ENCODE results near the gene RAD21L1.

The RAD21L1 gene

GRCh38 chr20:1269850-1270249, 44.0 kb downstream of the RAD21L1 start:
- POLR2A ChIA-PET (ENCODE audit: low non-redundant PET), result no interaction called here

GRCh38 chr20:1272368-1273100, 46.7 kb downstream of the RAD21L1 start:
- CTCF ChIA-PET, result interaction anchor here (0.7 kb wide), 1 partner anchor 61 kb away, joined by 4 read pairs; no protein-coding TSS in a partner anchor
- H3K27ac ChIP-seq, result no peak overlapping the region
- POLR2A ChIA-PET (ENCODE audit: low non-redundant PET), result no interaction called here
- no peak for DNase-seq (ENCODE audit: low spot score)
- no peak for TF ChIP-seq CTCF (conservative IDR thresholded peaks at IDR 0.05; ENCODE audit: low read depth)

More at GRCh38 chr20:1269850-1270249, 44.0 kb downstream of the RAD21L1 start:
- CTCF ChIA-PET, result interaction anchor here (0.5 kb wide), 1 partner anchor 238 kb away, joined by 3 read pairs; no protein-coding TSS in a partner anchor
- H3K27ac ChIP-seq, result no peak overlapping the region
- no peak for DNase-seq (ENCODE audit: low spot score)
- TF ChIP-seq CTCF (conservative IDR thresholded peaks at IDR 0.05; ENCODE audit: low read depth), result no peak

GRCh38 chr20:1273366-1273765, 47.5 kb downstream of the RAD21L1 start:
- DNase-seq (ENCODE audit: low spot score), result no peak
- ChIA-PET CTCF (interaction anchor here (0.7 kb wide), 1 partner anchor 31 kb away, joined by 3 read pairs; no protein-coding TSS in a partner anchor), POLR2A (ENCODE audit: low non-redundant PET) (no interaction called here)
- TF ChIP-seq CTCF (conservative IDR thresholded peaks at IDR 0.05; ENCODE audit: low read depth), result no peak
- H3K27ac ChIP-seq, result no peak overlapping the region

- H3K27ac ChIP-seq, result no peak overlapping the region
- TF ChIP-seq CTCF (conservative IDR thresholded peaks at IDR 0.05; ENCODE audit: low read depth), result no peak
- no peak for DNase-seq (ENCODE audit: low spot score)
- POLR2A ChIA-PET (ENCODE audit: low non-redundant PET), result no interaction called here
- CTCF ChIA-PET, result no interaction called here
Measured at GRCh38 chr20:1274485-1275311, 48.9 kb downstream of the RAD21L1 start.

GRCh38 chr20:1275919-1276318, 50.1 kb downstream of the RAD21L1 start:
- no peak for DNase-seq (ENCODE audit: low spot score)
- ChIA-PET POLR2A (ENCODE audit: low non-redundant PET) (no interaction called here), CTCF (no interaction called here)
- TF ChIP-seq CTCF (conservative IDR thresholded peaks at IDR 0.05; ENCODE audit: low read depth), result no peak
- H3K27ac ChIP-seq, result no peak overlapping the region

- ChIA-PET CTCF (no interaction called here), POLR2A (ENCODE audit: low non-redundant PET) (no interaction called here)
- TF ChIP-seq CTCF (conservative IDR thresholded peaks at IDR 0.05; ENCODE audit: low read depth), result no peak
- H3K27ac ChIP-seq, result no peak overlapping the region
- no peak for DNase-seq (ENCODE audit: low spot score)
Measured at GRCh38 chr20:1277529-1278322, 51.9 kb downstream of the RAD21L1 start.

All from RWPE1 (cell line).